HG03108 (cell line): ENCODE measurements around the gene SGSH.
"Not testable (repeated sequence)": the region's sequence is repeated elsewhere in the genome, so short reads cannot be mapped to it uniquely, and the experiment has no call there.

Source experiments
- ATAC-seq: cut with Tn5 transposase; IDR thresholded peaks from one replicate; pipeline ENCODE4 v1.9.1; 2021; ENCODE audit warnings: moderate library complexity; ENCODE audit not compliant: unreplicated experiment

SGSH gene

GRCh38 chr17:80212511-80212910 is 7.6 kb downstream of the SGSH start:
- no peak for ATAC-seq

- no peak for ATAC-seq
These were observed 8.0 kb downstream of the SGSH start for GRCh38 chr17:80212109-80212508.

- ATAC-seq = no peak
These were observed 9.6 kb downstream of the SGSH start for GRCh38 chr17:80210348-80211108.

GRCh38 chr17:80209765-80210164 is 10.4 kb downstream of the SGSH start:
- ATAC-seq = no peak

GRCh38 chr17:80208050-80208449 is 12.1 kb downstream of the SGSH start:
- ATAC-seq = no peak

GRCh38 chr17:80205811-80206210 is 14.3 kb downstream of the SGSH start:
- no peak for ATAC-seq

GRCh38 chr17:80204626-80205468 is 15.3 kb downstream of the SGSH start:
- ATAC-seq = no peak

- no peak for ATAC-seq
These were observed 16.6 kb downstream of the SGSH start for GRCh38 chr17:80203471-80203963.

- no peak for ATAC-seq
These were observed 17.9 kb downstream of the SGSH start for GRCh38 chr17:80202197-80202596.

GRCh38 chr17:80201446-80201845 is 18.7 kb downstream of the SGSH start:
- no peak for ATAC-seq

GRCh38 chr17:80199295-80199694 is 20.8 kb downstream of the SGSH start:
- ATAC-seq = not testable (repeated sequence)

- ATAC-seq = no peak
These were observed 21.9 kb downstream of the SGSH start for GRCh38 chr17:80198144-80198661.

- ATAC-seq = no peak
These were observed 23.5 kb downstream of the SGSH start for GRCh38 chr17:80196652-80197051.

- no peak for ATAC-seq
These were observed 24.2 kb downstream of the SGSH start for GRCh38 chr17:80195671-80196529.

- no peak for ATAC-seq
These were observed 25.0 kb downstream of the SGSH start for GRCh38 chr17:80195141-80195540.

GRCh38 chr17:80191865-80192661 is 28.1 kb downstream of the SGSH start:
- no peak for ATAC-seq

GRCh38 chr17:80191192-80191591 is 28.9 kb downstream of the SGSH start:
- no peak for ATAC-seq

GRCh38 chr17:80190716-80191115 is 29.4 kb downstream of the SGSH start:
- ATAC-seq = no peak

GRCh38 chr17:80189611-80190010 is 30.5 kb downstream of the SGSH start:
- no peak for ATAC-seq

GRCh38 chr17:80187515-80187941 is 32.6 kb downstream of the SGSH start:
- ATAC-seq = no peak
